Measurements from ENCODE around the gene TSPAN13.

The TSPAN13 gene

GRCh38 chr7:16740623-16740953 lies 13.0 kb upstream of the TSPAN13 start:
- no peaks in the 10 kb centered on the region for H3K9me2 ChIP-seq (ENCODE audit: low read depth, low read length)
- H3K9ac ChIP-seq (ENCODE audit: low read length): no peak overlapping the region
- H2AFZ ChIP-seq (ENCODE audit: low read length): no peak overlapping the region
- TF ChIP-seq CTCF (IDR thresholded peaks at IDR 0.05; ENCODE audit: low read length) (no peak), EZH2 (IDR thresholded peaks at IDR 0.05; ENCODE audit: borderline replicate concordance, low read length) (no peak)
- no peaks in the 10 kb centered on the region for H3K79me2 ChIP-seq (ENCODE audit: insufficient read depth, low read length)
- H3K36me3 ChIP-seq (ENCODE audit: insufficient read depth, low read length): no peaks in the 10 kb centered on the region
- no peak overlapping the region for H3K4me2 ChIP-seq (ENCODE audit: low read length)
- no peak overlapping the region for H3K4me3 ChIP-seq (ENCODE audit: low read depth, low read length, poor library complexity, severe bottlenecking)
- no peaks in the 10 kb centered on the region for H4K20me1 ChIP-seq (ENCODE audit: insufficient read depth, low read length)
- H3K4me1 ChIP-seq (ENCODE audit: insufficient read depth, low read length, severe bottlenecking): no peaks in the 10 kb centered on the region
- H3K9me3 ChIP-seq (ENCODE audit: low read length): no peaks in the 10 kb centered on the region
- H3K27ac ChIP-seq (ENCODE audit: low read depth, low read length, poor library complexity, severe bottlenecking): no peak overlapping the region
- 0 out of 2 replicates have a peak, but pooled peaks cover 3% of the 10 kb centered on the region for H3K27me3 ChIP-seq (ENCODE audit: insufficient read depth, low read length)
- H3F3A ChIP-seq (ENCODE audit: insufficient read depth, low read length): no peaks in the 10 kb centered on the region

GRCh38 chr7:16740996-16741395 lies 12.6 kb upstream of the TSPAN13 start:
- H3K9me3 ChIP-seq (ENCODE audit: low read length): no peaks in the 10 kb centered on the region
- no peak overlapping the region for H3K4me3 ChIP-seq (ENCODE audit: low read depth, low read length, poor library complexity, severe bottlenecking)
- H3K36me3 ChIP-seq (ENCODE audit: insufficient read depth, low read length): no peaks in the 10 kb centered on the region
- no peaks in the 10 kb centered on the region for H4K20me1 ChIP-seq (ENCODE audit: insufficient read depth, low read length)
- 0 out of 2 replicates have a peak, but pooled peaks cover 3% of the 10 kb centered on the region for H3K27me3 ChIP-seq (ENCODE audit: insufficient read depth, low read length)
- no peak overlapping the region for H3K9ac ChIP-seq (ENCODE audit: low read length)
- H3F3A ChIP-seq (ENCODE audit: insufficient read depth, low read length): no peaks in the 10 kb centered on the region
- H3K4me2 ChIP-seq (ENCODE audit: low read length): no peak overlapping the region
- H3K9me2 ChIP-seq (ENCODE audit: low read depth, low read length): no peaks in the 10 kb centered on the region
- no peaks in the 10 kb centered on the region for H3K4me1 ChIP-seq (ENCODE audit: insufficient read depth, low read length, severe bottlenecking)
- TF ChIP-seq EZH2 (IDR thresholded peaks at IDR 0.05; ENCODE audit: borderline replicate concordance, low read length) (no peak), CTCF (IDR thresholded peaks at IDR 0.05; ENCODE audit: low read length) (no peak)
- H3K27ac ChIP-seq (ENCODE audit: low read depth, low read length, poor library complexity, severe bottlenecking): no peak overlapping the region
- no peak overlapping the region for H2AFZ ChIP-seq (ENCODE audit: low read length)
- H3K79me2 ChIP-seq (ENCODE audit: insufficient read depth, low read length): no peaks in the 10 kb centered on the region

GRCh38 chr7:16741676-16742075 lies 11.9 kb upstream of the TSPAN13 start:
- H3K4me2 ChIP-seq (ENCODE audit: low read length): no peak overlapping the region
- H3K79me2 ChIP-seq (ENCODE audit: insufficient read depth, low read length): no peaks in the 10 kb centered on the region
- no peaks in the 10 kb centered on the region for H3F3A ChIP-seq (ENCODE audit: insufficient read depth, low read length)
- H3K9me2 ChIP-seq (ENCODE audit: low read depth, low read length): no peaks in the 10 kb centered on the region
- 0 out of 2 replicates have a peak, but pooled peaks cover 3% of the 10 kb centered on the region for H3K27me3 ChIP-seq (ENCODE audit: insufficient read depth, low read length)
- H3K4me1 ChIP-seq (ENCODE audit: insufficient read depth, low read length, severe bottlenecking): no peaks in the 10 kb centered on the region
- no peaks in the 10 kb centered on the region for H3K36me3 ChIP-seq (ENCODE audit: insufficient read depth, low read length)
- H4K20me1 ChIP-seq (ENCODE audit: insufficient read depth, low read length): no peaks in the 10 kb centered on the region
- no peak overlapping the region for H3K9ac ChIP-seq (ENCODE audit: low read length)
- H3K9me3 ChIP-seq (ENCODE audit: low read length): no peaks in the 10 kb centered on the region
- no peak overlapping the region for H2AFZ ChIP-seq (ENCODE audit: low read length)
- no peak for TF ChIP-seq EZH2 (IDR thresholded peaks at IDR 0.05; ENCODE audit: borderline replicate concordance, low read length)
- no peak for TF ChIP-seq CTCF (IDR thresholded peaks at IDR 0.05; ENCODE audit: low read length)
- no peak overlapping the region for H3K27ac ChIP-seq (ENCODE audit: low read depth, low read length, poor library complexity, severe bottlenecking)
- no peak overlapping the region for H3K4me3 ChIP-seq (ENCODE audit: low read depth, low read length, poor library complexity, severe bottlenecking)

Data from OCI-LY1 (cell line).